OCI-LY7 (cell line): Measurements from ENCODE around the gene CCDC178. TPM values are rescaled to one million over a fixed set of nuclear protein-coding genes. Genes with fewer than 3 reads are reported as not detected.

Experiments used
- BruUV-seq: library from RNA; stranded (reverse); fragments of 400-500 nt; replicated peaks from 2 replicates; lab custom pipeline; 2021; lab: Mats Ljungman, UMichigan
- CTCF ChIA-PET: fragments of 300-600 bp; sonication (Branson Sonifier 250); formaldehyde crosslinking; loops from one replicate; lab custom pipeline; 2022; ENCODE audit warnings: antibody characterized with exemption; ENCODE audit not compliant: unreplicated experiment; lab: Charles Lee
- POLR2A ChIA-PET: fragments of 300-600 bp; sonication (Branson Sonifier 250); formaldehyde crosslinking; loops from one replicate; lab custom pipeline; 2022; ENCODE audit warnings: antibody characterized with exemption; lab: Charles Lee
- DNase-seq: peaks from one replicate; pipeline ENCODE4 v3.0.0-alpha.2; 2015; ENCODE audit warnings: low spot score
- H2AFZ ChIP-seq: fragments of 200-600 bp; sonication (generic), shearing (Covaris generic); 2 replicates; pipeline ENCODE4 v1.6.1; 2014; ENCODE audit warnings: mild to moderate bottlenecking, antibody characterized with exemption, low read length, moderate library complexity
- H3K27ac ChIP-seq: fragments of 200-600 bp; sonication (generic); 2 replicates; pipeline ENCODE4 v1.5.1; 2014; ENCODE audit warnings: mixed run types, low read depth, mild to moderate bottlenecking, moderate library complexity, low read length, inconsistent platforms; ENCODE audit not compliant: poor library complexity, severe bottlenecking
- H3K36me3 ChIP-seq: fragments of 200-600 bp; sonication (generic); 2 replicates; pipeline ENCODE4 v1.6.1; 2014; ENCODE audit warnings: mild to moderate bottlenecking, antibody characterized with exemption, low read length, moderate library complexity, mixed read lengths; ENCODE audit not compliant: insufficient read depth
- H3K4me1 ChIP-seq: fragments of 200-600 bp; sonication (generic); 2 replicates; pipeline ENCODE4 v1.5.1; 2014; ENCODE audit warnings: mild to moderate bottlenecking, low read length; ENCODE audit not compliant: insufficient read depth, poor library complexity, severe bottlenecking
- H3K4me2 ChIP-seq: fragments of 200-600 bp; sonication (generic); 2 replicates; pipeline ENCODE4 v1.6.1; 2014; ENCODE audit warnings: mild to moderate bottlenecking, low read length
- H3K4me3 ChIP-seq: fragments of 200-600 bp; sonication (generic); 2 replicates; pipeline ENCODE4 v1.5.1; 2014; ENCODE audit warnings: mild to moderate bottlenecking, low read depth, low read length; ENCODE audit not compliant: poor library complexity, severe bottlenecking
- H3K79me2 ChIP-seq: fragments of 200-600 bp; sonication (generic); 2 replicates; pipeline ENCODE4 v1.6.1; 2016; ENCODE audit warnings: low read depth, mild to moderate bottlenecking, low read length, moderate library complexity, mixed read lengths; ENCODE audit not compliant: insufficient read depth
- H3K9me2 ChIP-seq: fragments of 200-600 bp; sonication (generic); 2 replicates; pipeline ENCODE4 v1.6.1; 2016; ENCODE audit warnings: mild to moderate bottlenecking, low read length, mixed read lengths; ENCODE audit not compliant: insufficient read depth
- H3K9me3 ChIP-seq: fragments of 200-600 bp; sonication (generic); 2 replicates; pipeline ENCODE4 v1.6.1; 2014; ENCODE audit warnings: mild to moderate bottlenecking, mixed run types, low read length, mixed read lengths
- H4K20me1 ChIP-seq: fragments of 200-600 bp; sonication (generic); 2 replicates; pipeline ENCODE4 v1.6.1; 2014; ENCODE audit warnings: mild to moderate bottlenecking, antibody characterized with exemption, low read length, moderate library complexity, mixed read lengths; ENCODE audit not compliant: insufficient read depth
- EZH2phosphoT487 ChIP-seq: fragments of 200-600 bp; sonication (generic); IDR thresholded peaks from 2 replicates; pipeline ENCODE4 v1.6.1; 2018; ENCODE audit warnings: low read depth, borderline replicate concordance, mild to moderate bottlenecking, mixed run types, antibody characterized with exemption, low read length, moderate library complexity, mixed read lengths
- intact Hi-C: fragments of 100-400 bp; cut with micrococcal nuclease; formaldehyde crosslinking; loops from one replicate; pipeline ENCODE4 v1.10.0; 2022; ENCODE audit not compliant: unreplicated experiment
- total RNA-seq, 2 experiments: library from RNA; depleted of rRNA in 1 of 2; stranded (reverse); fragments of >200 nt in 1 of 2; shearing (Covaris generic) in 1 of 2; gene quantifications; 2 replicates each; pipeline ENCODE4 v1.2.3, GENCODE V29; 2014 to 2022
- TF ChIP-seq, protein P1 (sequence below): fragments of 200-600 bp; sonication (generic); conservative IDR thresholded peaks from 2 replicates; pipeline ENCODE4 v1.5.1; 2014; ENCODE audit warnings: mild to moderate bottlenecking, antibody characterized with exemption, low read length, moderate library complexity, mixed read lengths

CCDC178 gene
- total RNA-seq, 2 experiments from 2014 or later = not detected

- BruUV-seq = no TSS peak
- Histone ChIP-seq H3K27ac (no peak overlapping the region), H4K20me1 (no peaks in the 10 kb centered on the region)
Observed at GRCh38 chr18:33099626-33100025, 340.9 kb downstream of the CCDC178 start.

DNA sequence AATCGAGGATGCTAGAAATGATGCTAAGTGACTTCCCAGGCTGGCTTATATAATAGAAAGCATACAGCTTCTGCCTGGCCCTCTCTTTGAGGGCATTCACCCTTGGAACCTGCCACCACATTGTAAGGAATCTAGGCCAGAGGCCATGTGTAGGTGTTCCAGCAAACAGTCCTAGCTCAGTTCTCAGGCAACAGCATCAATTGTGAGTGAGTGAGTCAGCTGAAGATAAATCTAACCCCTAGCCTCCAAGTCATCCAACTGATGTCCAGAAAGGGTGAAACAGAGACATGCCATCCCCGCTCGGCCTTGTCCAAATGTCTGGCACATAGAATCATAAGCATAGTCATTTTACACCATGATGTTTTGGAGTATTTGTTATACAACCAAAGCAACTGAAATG, 343.4 kb downstream of the CCDC178 start:
- Histone ChIP-seq H4K20me1 (no peaks in the 10 kb centered on the region), H3K4me2 (no peak overlapping the region), H3K4me1 (no peaks in the 10 kb centered on the region), H3K27ac (no peak overlapping the region), H3K9me3 (no peaks in the 10 kb centered on the region), H3K4me3 (no peak overlapping the region), H3K9me2 (no peaks in the 10 kb centered on the region), H3K36me3 (no peaks in the 10 kb centered on the region), H2AFZ (no peak overlapping the region), H3K79me2 (no peaks in the 10 kb centered on the region)
- DNase-seq = no peak
- ChIA-PET CTCF (no interaction called here), POLR2A (no interaction called here)
- intact Hi-C loops = loop anchor here (10.0 kb wide), 1 partner anchor 62 kb away; no protein-coding TSS in a partner anchor
- BruUV-seq = no TSS peak
- TF ChIP-seq EZH2phosphoT487 = no peak
- TF ChIP-seq, protein P1, sequence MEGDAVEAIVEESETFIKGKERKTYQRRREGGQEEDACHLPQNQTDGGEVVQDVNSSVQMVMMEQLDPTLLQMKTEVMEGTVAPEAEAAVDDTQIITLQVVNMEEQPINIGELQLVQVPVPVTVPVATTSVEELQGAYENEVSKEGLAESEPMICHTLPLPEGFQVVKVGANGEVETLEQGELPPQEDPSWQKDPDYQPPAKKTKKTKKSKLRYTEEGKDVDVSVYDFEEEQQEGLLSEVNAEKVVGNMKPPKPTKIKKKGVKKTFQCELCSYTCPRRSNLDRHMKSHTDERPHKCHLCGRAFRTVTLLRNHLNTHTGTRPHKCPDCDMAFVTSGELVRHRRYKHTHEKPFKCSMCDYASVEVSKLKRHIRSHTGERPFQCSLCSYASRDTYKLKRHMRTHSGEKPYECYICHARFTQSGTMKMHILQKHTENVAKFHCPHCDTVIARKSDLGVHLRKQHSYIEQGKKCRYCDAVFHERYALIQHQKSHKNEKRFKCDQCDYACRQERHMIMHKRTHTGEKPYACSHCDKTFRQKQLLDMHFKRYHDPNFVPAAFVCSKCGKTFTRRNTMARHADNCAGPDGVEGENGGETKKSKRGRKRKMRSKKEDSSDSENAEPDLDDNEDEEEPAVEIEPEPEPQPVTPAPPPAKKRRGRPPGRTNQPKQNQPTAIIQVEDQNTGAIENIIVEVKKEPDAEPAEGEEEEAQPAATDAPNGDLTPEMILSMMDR = no peak

More at GRCh38 chr18:33099626-33100025, 340.9 kb downstream of the CCDC178 start:
- Histone ChIP-seq H3K4me1 (no peaks in the 10 kb centered on the region), H3K36me3 (no peaks in the 10 kb centered on the region), H3K4me2 (no peak overlapping the region), H3K79me2 (no peaks in the 10 kb centered on the region), H3K9me2 (no peaks in the 10 kb centered on the region), H3K9me3 (no peaks in the 10 kb centered on the region), H3K4me3 (no peak overlapping the region), H2AFZ (no peak overlapping the region)
- intact Hi-C loops = loop anchor here (10.0 kb wide), 1 partner anchor 65 kb away; no protein-coding TSS in a partner anchor
- no peak for TF ChIP-seq EZH2phosphoT487
- TF ChIP-seq, protein P1 = no peak
- DNase-seq = no peak
- POLR2A ChIA-PET = no interaction called here
- CTCF ChIA-PET = no interaction called here

DNA sequence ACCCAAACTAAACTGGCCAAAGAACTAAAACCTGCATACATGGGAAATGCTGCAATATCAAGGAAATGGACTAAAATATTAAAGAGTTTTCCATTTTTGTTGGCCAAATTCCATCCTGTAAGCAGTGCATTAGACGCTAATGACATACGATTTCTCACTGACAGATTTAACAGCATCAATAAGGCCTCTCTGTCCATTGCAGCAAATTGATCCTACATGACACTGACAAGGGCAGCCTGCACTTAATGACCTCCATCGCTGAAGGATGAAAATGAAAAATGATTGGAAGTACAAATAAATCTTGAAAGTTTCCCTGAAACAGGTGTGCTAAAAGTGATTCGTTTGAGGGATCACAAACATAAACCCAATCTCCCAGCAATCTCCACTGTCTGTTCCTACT, 350.1 kb downstream of the CCDC178 start:
- no peaks in the 10 kb centered on the region for H3K4me1 ChIP-seq
- H2AFZ ChIP-seq = no peak overlapping the region
- no peaks in the 10 kb centered on the region for H3K9me3 ChIP-seq
- no peak overlapping the region for H3K4me2 ChIP-seq
- intact Hi-C loops = loop anchor here (10.0 kb wide), 1 partner anchor 56 kb away; no protein-coding TSS in a partner anchor
- TF ChIP-seq, protein P1 = no peak
- TF ChIP-seq EZH2phosphoT487 = no peak
- no peaks in the 10 kb centered on the region for H4K20me1 ChIP-seq
- H3K79me2 ChIP-seq = no peaks in the 10 kb centered on the region
- no peak overlapping the region for H3K27ac ChIP-seq
- H3K4me3 ChIP-seq = no peak overlapping the region
- no peaks in the 10 kb centered on the region for H3K9me2 ChIP-seq
- POLR2A ChIA-PET = no interaction called here
- DNase-seq = no peak
- no TSS peak for BruUV-seq
- H3K36me3 ChIP-seq = no peaks in the 10 kb centered on the region
- CTCF ChIA-PET = no interaction called here
